HG03342 (cell line): ENCODE measurements around the gene RAD1.

Source experiments
- ATAC-seq: cut with Tn5 transposase; IDR thresholded peaks from one replicate; pipeline ENCODE4 v1.9.1; 2021; ENCODE audit warnings: mild to moderate bottlenecking, moderate library complexity; ENCODE audit not compliant: unreplicated experiment

RAD1 gene

DNA sequence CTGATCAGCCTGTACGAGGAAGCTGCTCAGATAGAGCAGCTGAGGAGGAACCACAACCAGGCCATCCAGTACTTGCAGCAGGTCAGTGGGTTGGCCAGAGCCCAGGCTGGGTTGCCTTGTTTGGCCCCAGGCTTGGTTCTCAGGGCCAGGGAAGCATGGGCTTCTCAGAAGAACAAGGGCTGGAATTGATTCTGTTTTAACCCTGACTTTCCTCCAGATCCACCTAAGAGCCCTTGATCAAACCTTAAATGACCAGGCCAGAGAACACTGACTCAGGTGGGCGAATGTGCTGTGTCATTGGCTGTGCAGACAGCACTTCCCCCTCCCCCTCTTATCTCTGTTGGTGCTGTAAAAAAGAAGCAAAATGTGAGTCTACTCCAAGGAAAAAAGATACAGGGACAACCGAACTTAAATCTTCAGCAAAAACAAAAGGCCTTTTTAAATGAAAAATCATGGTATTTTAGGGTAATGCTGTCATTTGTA, 48.3 kb downstream of the RAD1 start:
- ATAC-seq = no peak

- no peak for ATAC-seq
Measured at GRCh38 chr5:34865091-34865490, 50.2 kb downstream of the RAD1 start.

DNA sequence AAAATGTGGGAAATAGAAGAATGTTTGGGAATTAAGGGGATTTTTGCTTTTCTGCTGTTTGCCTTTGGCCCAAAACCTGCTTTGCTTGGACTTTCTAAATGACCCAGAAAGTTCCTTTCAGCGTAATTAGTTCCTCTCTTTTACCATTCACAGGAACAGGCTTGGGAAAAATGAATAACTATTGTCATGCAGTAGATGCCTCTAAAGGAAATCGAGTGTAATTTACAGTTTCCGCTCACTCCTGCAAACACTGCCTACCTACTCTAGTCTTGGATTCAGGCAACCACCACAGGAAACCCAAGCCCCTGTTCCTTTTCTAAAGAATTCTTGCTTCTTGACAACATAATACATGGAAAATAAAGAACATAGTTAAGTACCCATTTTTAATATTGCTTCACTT, 51.4 kb downstream of the RAD1 start:
- no peak for ATAC-seq

- ATAC-seq = no peak
Measured at GRCh38 chr5:34859253-34859652, 56.1 kb downstream of the RAD1 start.

DNA sequence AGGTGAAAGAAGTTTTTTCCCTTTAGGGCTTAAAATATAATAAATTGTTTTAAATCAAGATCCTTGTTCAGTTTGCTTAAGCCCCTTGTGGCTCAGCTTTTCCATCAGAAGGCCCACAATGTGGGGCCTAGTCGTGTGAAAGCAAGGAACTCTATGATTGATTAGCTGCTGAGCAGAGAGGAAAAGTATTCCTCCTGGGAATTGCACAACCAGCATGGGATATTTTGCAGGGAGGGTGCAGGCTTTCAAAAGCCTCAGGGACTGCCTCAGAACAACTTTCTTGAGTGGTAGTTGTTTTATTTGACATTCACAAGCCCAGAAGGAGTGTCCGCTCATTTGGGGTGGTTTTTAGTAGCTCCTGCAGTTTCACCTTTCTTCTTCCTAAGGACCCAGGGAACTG, 56.5 kb downstream of the RAD1 start:
- ATAC-seq = no peak

GRCh38 chr5:34857894-34858293, 57.4 kb downstream of the RAD1 start:
- no peak for ATAC-seq

GRCh38 chr5:34857161-34857560, 58.1 kb downstream of the RAD1 start:
- ATAC-seq = no peak
